CD4-positive, alpha-beta T cell treated with Interleukin-15 for 4 hours (primary cell): ENCODE results near the gene SLC2A4RG.

Experiments used
- DNase-seq: peaks from one replicate; pipeline ENCODE4 v3.0.0-alpha.2; 2020; ENCODE audit warnings: low spot score

SLC2A4RG gene

GRCh38 chr20:63739130-63740069 lies at the start of gene SLC2A4RG:
Gene SLC2A4RG (plus strand): TSS chr20:63739776. CDS start chr20:63739913, 137 bp downstream.
- peak; percentile 72 for DNase-seq

GRCh38 chr20:63690003-63690897 lies 49.3 kb upstream of the SLC2A4RG start:
- no peak for DNase-seq

- no peak for DNase-seq
Measured at GRCh38 chr20:63690898-63691710, 48.5 kb upstream of the SLC2A4RG start.

- DNase-seq = no peak
Measured at GRCh38 chr20:63691711-63692435, 47.7 kb upstream of the SLC2A4RG start.

GRCh38 chr20:63692436-63693082 lies 47.0 kb upstream of the SLC2A4RG start:
- DNase-seq = no peak

- DNase-seq = no peak
Measured at GRCh38 chr20:63693083-63693732, 46.4 kb upstream of the SLC2A4RG start.

DNA sequence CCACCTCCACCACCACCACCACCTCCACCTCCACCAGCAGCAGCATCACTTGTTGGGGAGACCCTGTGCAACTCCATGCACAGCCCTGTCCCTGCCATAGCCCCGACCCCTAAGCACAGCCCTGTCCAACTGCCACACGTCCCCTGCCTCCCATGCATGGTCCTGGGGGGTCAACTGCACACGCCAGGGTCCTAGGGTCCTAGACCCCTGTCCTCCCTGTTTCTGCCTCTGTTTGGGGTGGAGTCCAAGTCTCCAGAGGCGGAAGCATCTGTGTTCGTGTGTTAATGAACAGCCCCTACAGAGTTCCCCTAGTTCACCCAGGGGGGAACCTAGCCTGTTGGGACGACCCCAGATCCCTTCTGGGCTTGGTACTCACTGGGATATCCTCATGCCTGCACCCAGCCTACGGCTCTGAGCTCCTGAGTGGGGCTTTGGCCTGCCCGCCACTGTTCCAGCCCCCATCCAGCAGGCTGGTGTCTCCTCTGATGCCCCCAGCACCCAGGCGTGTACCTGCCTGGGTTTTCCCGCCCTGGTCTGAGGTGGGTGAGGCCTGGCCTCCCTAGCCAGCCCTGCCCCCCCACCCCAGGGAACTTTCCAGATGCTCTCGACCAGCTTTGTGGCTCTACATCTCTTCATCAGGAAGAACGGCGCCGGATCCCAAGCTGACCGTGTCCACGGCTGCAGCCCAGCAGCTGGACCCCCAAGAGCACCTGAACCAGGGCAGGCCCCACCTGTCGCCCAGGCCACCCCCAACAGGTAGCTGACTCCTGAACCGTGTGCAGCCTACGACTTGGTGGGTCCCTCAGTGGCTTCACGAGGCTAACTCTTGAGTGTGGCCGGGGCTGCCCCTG lies 45.6 kb upstream of the SLC2A4RG start:
- no peak for DNase-seq

- no peak for DNase-seq
Measured at GRCh38 chr20:63694584-63695423, 44.8 kb upstream of the SLC2A4RG start.

- no peak for DNase-seq
Measured at GRCh38 chr20:63695424-63696305, 43.9 kb upstream of the SLC2A4RG start.

- DNase-seq = peak; percentile 13
Measured at GRCh38 chr20:63696306-63696627, 43.3 kb upstream of the SLC2A4RG start.

- DNase-seq = no peak
Measured at GRCh38 chr20:63696628-63697356, 42.8 kb upstream of the SLC2A4RG start, which contains the start of gene TNFRSF6B. Gene TNFRSF6B (plus strand): TSS chr20:63696652. CDS start chr20:63696768, 116 bp downstream.

GRCh38 chr20:63697357-63697867 lies 42.2 kb upstream of the SLC2A4RG start:
- DNase-seq = no peak

GRCh38 chr20:63697868-63698545 lies 41.6 kb upstream of the SLC2A4RG start:
- no peak for DNase-seq

DNA sequence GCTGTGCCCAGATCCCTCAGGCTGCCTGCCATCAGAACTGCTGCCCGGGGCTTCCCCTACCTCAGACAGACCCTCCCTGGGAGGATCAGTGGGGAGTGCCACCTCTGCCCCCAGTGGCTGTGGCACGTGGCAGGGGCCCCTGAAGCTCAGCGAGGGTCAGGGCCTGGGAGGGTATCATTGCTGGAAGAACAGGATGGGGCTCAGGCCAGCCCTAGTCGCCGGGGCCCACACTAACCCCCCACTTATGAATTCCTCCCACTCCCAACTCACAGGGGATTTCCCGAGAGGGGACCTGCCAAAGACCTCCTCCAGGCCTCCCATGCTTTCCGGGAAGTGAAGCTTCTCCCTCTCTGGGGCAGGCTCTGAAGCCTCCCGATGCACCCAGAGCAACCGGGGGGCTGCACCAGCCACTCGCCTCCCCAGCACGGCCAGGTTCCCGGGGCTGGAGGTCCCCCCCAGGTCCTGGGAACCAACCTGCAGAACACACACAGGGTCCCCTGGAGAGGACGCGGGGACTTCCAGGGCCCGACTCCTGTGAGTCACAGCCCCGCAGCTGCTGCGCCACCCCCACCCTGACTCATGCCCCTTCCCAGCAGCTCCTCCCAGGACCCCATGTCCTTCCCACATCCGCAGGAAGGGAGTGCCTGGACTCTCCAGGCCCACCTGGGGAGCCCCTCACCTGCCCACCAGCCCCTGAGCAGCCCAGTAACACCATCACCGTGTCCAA lies 40.7 kb upstream of the SLC2A4RG start:
- peak; percentile 44 for DNase-seq
